Lung microvascular endothelial cell (primary cell): Measurements from ENCODE around the gene EPB41L4A. TPM values are rescaled to one million over a fixed set of nuclear protein-coding genes. Genes with fewer than 3 reads are reported as not detected.
"Not testable (repeated sequence)": the region's sequence is repeated elsewhere in the genome, so short reads cannot be mapped to it uniquely, and the experiment has no call there.

Experiments
- DNase-seq, 2 donors: peaks; one replicate each; pipeline versions ENCODE4 v3.0.0 to v3.0.0-alpha.2; 2010; ENCODE audit warnings: low read depth in 2 of 2
- total RNA-seq: library from RNA; depleted of rRNA; stranded (reverse); fragments of >200 nt; gene quantifications from 2 replicates; pipeline ENCODE4 v1.2.1, GENCODE V29; 2014

The EPB41L4A gene, protein sequence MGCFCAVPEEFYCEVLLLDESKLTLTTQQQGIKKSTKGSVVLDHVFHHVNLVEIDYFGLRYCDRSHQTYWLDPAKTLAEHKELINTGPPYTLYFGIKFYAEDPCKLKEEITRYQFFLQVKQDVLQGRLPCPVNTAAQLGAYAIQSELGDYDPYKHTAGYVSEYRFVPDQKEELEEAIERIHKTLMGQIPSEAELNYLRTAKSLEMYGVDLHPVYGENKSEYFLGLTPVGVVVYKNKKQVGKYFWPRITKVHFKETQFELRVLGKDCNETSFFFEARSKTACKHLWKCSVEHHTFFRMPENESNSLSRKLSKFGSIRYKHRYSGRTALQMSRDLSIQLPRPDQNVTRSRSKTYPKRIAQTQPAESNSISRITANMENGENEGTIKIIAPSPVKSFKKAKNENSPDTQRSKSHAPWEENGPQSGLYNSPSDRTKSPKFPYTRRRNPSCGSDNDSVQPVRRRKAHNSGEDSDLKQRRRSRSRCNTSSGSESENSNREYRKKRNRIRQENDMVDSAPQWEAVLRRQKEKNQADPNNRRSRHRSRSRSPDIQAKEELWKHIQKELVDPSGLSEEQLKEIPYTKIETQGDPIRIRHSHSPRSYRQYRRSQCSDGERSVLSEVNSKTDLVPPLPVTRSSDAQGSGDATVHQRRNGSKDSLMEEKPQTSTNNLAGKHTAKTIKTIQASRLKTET
- 19.6 and 49.6 TPM in 2 replicates for total RNA-seq

DNA sequence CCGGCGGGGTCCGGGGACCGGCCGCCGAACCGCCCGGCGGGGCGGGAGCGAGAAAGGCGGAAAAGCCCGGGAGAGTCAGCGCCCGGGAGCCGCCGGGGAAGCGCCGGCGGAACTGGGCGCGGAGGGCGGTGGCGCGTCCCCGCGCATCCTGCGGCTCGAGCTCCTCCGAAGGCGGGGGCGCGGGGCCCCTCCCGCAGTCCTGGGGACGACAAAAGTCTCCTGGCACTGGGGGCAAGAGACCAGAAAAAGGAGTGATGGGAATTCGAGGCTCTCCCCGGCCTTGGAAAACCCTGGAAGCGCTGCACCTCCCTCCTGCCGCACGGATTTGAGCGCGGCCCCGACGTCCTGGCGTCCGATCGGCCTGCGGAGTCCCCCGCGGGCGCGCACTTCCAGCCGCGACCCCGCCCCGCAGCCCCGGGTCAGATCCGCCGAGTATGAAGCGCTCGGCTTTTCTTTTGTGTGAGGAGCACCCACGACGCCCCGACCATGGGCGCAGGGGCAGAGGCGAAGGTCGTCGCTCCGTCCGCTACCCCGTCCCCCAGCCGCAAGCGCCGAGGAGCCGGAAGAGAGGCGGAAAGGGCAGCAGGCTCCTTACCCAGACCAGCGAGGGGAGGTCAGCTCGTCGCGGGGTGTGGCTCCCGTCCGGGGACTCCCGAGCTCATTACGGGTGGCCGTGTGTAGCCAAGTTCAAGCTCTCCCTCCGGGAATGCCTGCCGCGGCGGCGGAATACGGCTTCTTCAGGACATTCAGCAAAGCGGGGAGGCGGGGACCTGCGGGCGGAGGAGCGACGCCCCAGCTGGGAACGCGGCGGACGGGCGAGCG is at the start of gene EPB41L4A:
TSS of gene EPB41L4A (minus strand) at position 114 of the 822 bp plus-strand sequence. CDS start 238 bp downstream, outside the sequence.
- DNase-seq: peak; percentile 62 to 79

- no peak for DNase-seq
Observed at GRCh38 chr5:112467485-112467884, 48.4 kb upstream of the EPB41L4A start.

DNA sequence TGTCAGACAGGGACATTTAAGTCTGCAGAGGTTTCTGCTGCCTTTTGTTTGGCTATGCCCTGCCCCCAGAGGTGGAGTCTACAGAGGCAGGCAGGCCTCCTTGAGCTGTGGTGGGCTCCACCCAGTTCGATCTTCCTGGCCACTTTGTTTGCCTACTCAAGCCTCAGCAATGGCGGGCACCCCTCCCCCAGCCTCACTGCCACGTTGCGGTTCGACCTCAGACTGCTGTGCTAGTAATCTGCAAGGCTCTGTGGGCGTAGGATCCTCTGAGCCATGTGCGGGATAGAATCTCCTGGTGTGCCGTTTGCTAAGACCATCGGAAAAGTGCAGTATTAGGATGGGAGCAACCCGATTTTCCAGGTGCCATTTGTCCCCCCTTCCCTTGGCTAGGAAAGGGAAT is 47.2 kb upstream of the EPB41L4A start:
- not testable (repeated sequence) for DNase-seq

DNA sequence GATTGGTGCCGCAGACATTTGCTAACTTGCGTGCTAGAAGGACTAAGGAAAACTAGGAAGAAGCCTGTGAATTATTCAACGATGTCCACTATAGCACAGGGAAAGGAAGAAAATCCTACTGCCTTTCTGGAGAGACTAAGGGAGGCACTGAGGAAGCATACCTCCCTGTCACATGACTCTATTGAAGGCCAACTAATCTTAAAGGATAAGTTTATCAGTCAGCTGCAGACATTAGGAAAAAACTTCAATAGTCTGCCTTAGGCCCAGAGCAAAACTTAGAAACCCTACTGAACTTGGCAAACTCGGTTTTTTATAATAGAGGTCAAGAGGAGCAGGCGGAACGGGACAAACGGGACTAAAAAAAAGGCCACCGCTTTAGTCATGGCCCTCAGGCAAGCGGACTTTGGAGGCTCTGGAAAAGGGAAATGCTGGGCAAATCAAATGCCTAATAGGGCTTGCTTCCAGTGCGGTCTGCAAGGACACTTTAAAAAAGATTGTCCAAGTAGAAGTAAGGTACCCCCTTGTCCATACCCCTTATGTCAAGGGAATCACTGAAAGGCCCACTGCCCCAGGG is 28.2 kb upstream of the EPB41L4A start:
- DNase-seq: not testable (repeated sequence)

DNA sequence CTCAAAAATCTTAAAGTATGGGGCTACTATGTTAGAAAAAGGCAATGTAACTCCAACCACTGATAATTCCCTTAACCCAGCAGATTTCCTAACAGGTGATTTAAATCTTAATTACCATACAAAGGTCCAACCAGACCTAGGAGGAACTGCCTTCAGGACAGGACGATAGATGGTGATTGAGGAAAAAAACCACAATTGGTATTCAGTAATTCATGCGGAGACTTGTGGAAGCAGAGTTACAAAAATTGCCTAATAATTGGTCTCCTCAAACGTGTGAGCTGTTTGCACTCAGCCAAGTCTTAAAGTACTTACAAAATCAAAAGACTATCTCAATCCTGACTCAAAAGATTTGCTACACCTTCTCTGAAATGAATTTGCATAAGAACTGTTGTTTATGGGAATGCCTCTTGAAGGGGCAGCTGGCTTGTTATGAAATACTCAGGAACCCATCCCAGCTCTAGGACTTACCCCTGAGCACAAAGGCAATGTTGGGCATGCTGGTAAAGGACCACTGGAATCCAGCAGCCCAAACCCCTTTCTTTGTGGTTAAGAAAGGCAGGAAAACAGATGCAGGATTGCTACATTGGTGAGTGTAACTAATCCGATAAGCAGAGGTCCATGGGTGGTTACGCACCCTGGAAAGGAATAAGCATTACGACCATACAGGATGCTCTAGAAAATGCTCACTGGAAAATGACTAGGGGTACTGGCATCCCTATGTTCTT is 26.7 kb upstream of the EPB41L4A start:
- no peak for DNase-seq

GRCh38 chr5:112443932-112444331 is 24.9 kb upstream of the EPB41L4A start:
- not testable (repeated sequence) for DNase-seq

DNA sequence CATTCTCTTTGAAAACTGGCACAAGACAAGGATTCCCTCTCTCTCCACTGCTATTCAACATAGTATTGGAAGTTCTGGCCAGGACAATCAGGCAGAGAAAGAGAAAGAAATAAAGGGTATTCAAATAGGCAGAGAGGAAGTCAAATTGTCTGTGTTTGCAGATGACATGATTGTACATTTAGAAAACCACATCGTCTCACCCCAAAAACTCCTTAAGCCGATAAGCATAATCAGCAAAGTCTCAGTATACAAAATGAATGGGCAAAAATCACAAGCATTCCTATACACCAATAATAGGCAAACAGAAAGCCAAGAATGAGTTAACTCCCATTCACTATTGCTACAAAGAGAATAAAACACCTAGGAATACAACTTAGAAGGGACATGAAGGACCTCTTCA is 21.0 kb upstream of the EPB41L4A start:
- DNase-seq: no peak

DNA sequence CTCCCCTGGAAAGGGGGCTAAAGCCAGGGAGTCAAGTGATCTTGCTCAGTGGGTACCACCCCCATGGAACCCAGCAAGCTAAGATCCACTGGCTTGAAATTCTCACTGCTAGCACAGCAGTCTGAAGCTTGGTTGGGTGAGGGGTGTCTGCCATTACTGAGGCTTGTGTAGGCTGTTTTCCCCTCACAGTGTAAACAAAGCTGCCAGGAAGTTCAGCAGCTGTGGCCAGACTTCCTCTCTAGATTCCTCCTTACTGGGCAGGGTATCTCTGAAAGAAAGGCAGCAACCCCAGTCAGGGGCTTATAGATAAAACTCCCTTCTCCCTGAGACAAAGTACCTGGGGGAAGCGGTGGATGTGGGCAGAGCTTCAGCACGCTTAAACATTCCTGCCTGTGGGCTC is 17.1 kb upstream of the EPB41L4A start:
- peak in 1 of 2 donors; percentile 19 for DNase-seq

DNA sequence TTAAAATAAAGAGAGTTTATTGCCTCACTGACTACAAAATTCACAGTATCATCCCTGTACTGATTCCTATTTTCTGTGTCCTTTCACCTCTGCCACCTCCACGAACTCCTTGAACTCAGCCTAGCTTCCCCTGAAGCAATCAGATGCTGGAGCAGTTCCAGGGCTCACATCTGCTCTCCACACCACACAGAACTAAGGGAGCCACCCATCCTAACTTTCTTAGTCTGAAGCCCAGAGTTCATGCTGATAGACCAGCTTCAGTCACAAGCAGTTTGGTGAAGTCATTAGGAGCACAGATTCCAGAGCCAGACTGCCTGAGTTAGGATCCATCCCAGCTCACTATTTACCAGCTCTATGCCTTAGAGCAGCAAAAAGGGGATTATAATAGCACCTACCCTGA is 15.6 kb upstream of the EPB41L4A start:
- DNase-seq: no peak

DNA sequence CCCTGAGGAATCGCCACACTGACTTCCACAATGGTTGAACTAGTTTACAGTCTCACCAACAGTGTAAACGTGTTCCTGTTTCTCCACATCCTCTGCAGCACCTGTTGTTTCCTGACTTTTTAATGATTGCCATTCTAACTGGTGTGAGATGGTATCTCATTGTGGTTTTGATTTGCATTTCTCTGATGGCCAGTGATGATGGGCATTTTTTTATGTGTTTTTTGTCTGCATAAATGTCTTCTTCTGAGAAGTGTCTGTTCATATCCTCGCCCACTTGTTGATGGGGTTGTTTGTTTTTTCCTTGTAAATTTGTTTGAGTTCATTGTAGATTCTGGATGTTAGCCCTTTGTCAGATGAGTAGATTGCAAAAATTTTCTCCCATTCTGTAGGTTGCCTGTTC is 7.1 kb upstream of the EPB41L4A start:
- not testable (repeated sequence) for DNase-seq

- DNase-seq: peak; percentile 86 to 93
Observed at GRCh38 chr5:112419986-112420864, 1.1 kb upstream of the EPB41L4A start.

- peak in 1 of 2 donors; percentile 38 for DNase-seq
Observed at GRCh38 chr5:112418659-112419163, 366 bp downstream of the EPB41L4A start.

DNA sequence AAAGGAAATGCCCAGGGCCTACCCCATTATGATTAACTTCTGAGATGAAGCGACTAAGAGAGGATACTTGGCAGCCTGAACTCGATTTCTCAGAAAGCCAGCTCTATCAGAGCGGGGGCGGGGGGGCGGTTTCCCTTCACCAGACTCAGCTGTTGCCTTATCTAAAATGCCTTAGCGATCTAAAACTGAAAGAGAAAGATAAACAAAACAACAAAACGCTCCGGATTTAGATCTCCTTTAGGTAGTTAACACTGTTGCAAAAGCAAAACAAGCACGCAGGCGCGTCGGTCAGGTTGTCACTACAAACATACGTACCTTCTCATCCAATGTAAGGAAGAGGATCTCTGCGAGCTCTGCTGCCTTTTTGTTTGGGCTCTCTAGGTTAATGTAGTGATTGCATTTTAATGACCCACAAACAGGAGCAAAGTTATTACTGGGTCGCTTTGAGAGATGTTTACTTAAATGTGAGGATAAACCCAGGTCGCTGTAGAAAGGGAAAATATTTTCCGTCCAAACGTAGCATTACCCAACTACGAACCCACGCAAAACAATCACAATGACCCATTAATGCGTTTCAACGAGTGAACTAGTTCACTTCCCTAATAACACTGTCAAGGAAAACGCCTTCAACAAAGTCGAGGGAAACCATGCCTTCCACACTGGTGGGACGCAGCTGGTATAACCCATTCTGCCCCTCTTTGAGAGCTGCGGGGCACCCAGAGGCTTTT is 982 bp downstream of the EPB41L4A start:
- DNase-seq: peak; percentile 59 to 70

GRCh38 chr5:112415552-112415951 is 3.5 kb downstream of the EPB41L4A start:
- DNase-seq: no peak

DNA sequence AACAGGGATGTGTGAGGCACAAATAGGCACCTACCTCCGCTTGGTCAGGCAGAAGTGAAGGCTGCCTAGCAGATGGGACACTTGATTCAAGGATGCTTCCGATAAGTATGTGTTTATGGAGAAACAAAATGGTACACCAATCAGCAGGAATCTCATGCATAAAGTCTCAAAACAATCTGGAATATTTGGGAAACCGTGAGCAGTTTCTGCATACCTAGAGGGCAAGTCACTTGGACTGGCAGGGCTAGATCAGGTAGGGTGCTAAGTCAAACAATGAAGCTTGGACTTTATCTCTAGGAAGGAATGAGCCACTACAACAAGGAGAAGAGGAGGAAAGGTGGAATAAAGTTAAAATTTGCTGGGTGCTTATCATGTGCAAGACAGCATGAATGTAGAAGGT is 5.5 kb downstream of the EPB41L4A start:
- no peak for DNase-seq

DNA sequence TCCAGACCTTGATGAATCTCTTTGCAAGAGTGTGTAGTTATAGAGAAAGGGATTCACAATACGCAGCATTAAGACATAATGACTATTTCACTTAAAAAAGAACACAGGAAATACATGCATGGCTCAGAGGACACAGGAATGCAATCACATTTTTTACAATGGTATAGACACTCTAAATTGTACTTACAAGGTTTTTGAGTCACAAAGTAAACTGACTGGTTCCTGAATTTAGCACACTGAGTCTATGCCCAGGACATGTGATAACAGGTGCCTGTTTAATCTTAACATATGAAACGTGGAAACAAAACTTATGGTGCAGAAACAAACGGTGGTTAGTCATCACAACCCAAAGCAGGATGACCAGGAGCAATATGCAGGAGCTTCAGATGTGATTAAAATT is 6.7 kb downstream of the EPB41L4A start:
- peak; percentile 57 to 69 for DNase-seq

GRCh38 chr5:112411903-112412302 is 7.2 kb downstream of the EPB41L4A start:
- peak; percentile 39 to 86 for DNase-seq

DNA sequence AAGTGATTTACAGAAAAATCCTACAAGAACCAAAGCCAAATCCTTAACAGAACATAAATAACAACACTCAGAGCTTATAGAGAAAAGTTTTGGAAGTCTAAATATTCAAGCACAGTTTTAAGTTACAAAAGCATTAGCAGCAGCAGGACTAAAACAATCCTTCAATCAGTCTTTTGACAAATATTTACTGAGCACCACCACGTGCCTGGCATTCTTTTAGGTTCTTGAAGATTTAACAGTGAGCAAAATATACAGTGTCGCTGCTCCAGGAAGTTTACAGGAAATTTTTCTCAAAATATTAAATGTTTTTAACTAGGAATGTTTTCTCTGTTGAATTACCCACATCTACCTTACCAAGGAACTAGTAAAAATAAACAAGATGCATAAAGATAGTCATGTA is 11.4 kb downstream of the EPB41L4A start:
- peak in 1 of 2 donors; percentile 9 for DNase-seq

DNA sequence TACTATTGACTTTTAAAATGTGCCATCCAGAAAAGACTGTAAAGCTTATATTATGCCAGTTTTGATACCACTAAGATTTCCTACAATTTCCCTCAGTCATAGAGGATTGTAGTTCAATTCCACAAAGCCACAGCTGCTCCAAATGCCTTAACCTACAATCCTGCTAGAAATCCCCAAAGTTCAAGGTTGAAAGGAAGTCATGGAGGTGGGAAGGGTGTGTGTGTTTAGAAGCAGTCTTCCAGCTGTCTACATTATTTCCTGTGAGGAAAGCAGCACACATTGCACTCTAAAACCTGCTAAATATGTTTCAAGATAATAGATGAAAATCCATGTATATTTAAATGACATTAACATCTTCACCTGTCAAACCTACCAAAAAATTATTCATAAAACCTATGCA is 11.8 kb downstream of the EPB41L4A start:
- DNase-seq: peak in 1 of 2 donors; percentile 31
